ENCODE results near the gene EXOSC10.
"Not testable (repeated sequence)": the region's sequence is repeated elsewhere in the genome, so short reads cannot be mapped to it uniquely, and the experiment has no call there.

EXOSC10 gene

GRCh38 chr1:11061652-11062365 is 37.9 kb downstream of the EXOSC10 start:
- no peak for DNase-seq (ENCODE audit: low spot score)

- DNase-seq (ENCODE audit: low spot score), result peak; percentile 99
Observed at GRCh38 chr1:11059968-11060830, 39.5 kb downstream of the EXOSC10 start, which contains the start of gene SRM. Gene SRM (minus strand): TSS chr1:11060018. CDS start chr1:11059943, 75 bp downstream.

- DNase-seq (ENCODE audit: low spot score), result no peak
Observed at GRCh38 chr1:11059155-11059967, 40.3 kb downstream of the EXOSC10 start.

- no peak for DNase-seq (ENCODE audit: low spot score)
Observed at GRCh38 chr1:11058595-11059154, 41.0 kb downstream of the EXOSC10 start.

- no peak for DNase-seq (ENCODE audit: low spot score)
Observed at GRCh38 chr1:11058026-11058425, 41.6 kb downstream of the EXOSC10 start.

GRCh38 chr1:11057477-11057876 is 42.2 kb downstream of the EXOSC10 start:
- no peak for DNase-seq (ENCODE audit: low spot score)

- no peak for DNase-seq (ENCODE audit: low spot score)
Observed at GRCh38 chr1:11056504-11056903, 43.2 kb downstream of the EXOSC10 start.

GRCh38 chr1:11055676-11056075 is 44.0 kb downstream of the EXOSC10 start:
- no peak for DNase-seq (ENCODE audit: low spot score)

- no peak for DNase-seq (ENCODE audit: low spot score)
Observed at GRCh38 chr1:11054666-11055065, 45.0 kb downstream of the EXOSC10 start.

- no peak for DNase-seq (ENCODE audit: low spot score)
Observed at GRCh38 chr1:11054181-11054580, 45.5 kb downstream of the EXOSC10 start.

- peak; percentile 61 for DNase-seq (ENCODE audit: low spot score)
Observed at GRCh38 chr1:11053758-11054137, 45.9 kb downstream of the EXOSC10 start.

- peak; percentile 43 for DNase-seq (ENCODE audit: low spot score)
Observed at GRCh38 chr1:11052839-11053757, 46.6 kb downstream of the EXOSC10 start.

- no peak for DNase-seq (ENCODE audit: low spot score)
Observed at GRCh38 chr1:11051781-11052511, 47.7 kb downstream of the EXOSC10 start.

- DNase-seq (ENCODE audit: low spot score), result not testable (repeated sequence)
Observed at GRCh38 chr1:11051121-11051520, 48.5 kb downstream of the EXOSC10 start.

GRCh38 chr1:11046625-11047365 is 52.9 kb downstream of the EXOSC10 start, which contains the start of gene MASP2:
Gene MASP2 (minus strand): TSS chr1:11047239. CDS start chr1:11047207, 32 bp downstream.
- no peak for DNase-seq (ENCODE audit: low spot score)

GRCh38 chr1:11046270-11046566 is 53.5 kb downstream of the EXOSC10 start:
- DNase-seq (ENCODE audit: low spot score), result no peak

GRCh38 chr1:11045428-11046269 is 54.0 kb downstream of the EXOSC10 start:
- no peak for DNase-seq (ENCODE audit: low spot score)

GRCh38 chr1:11044849-11045427 is 54.7 kb downstream of the EXOSC10 start:
- no peak for DNase-seq (ENCODE audit: low spot score)
